HepG2 (cell line): Measurements from ENCODE around the gene C11orf91. TPM values are rescaled to one million over a fixed set of nuclear protein-coding genes. Genes with fewer than 3 reads are reported as not detected.

Experiments used
- ARID5B ChIP-seq: IDR thresholded peaks from 2 replicates; pipeline ENCODE4 v1.4.0; 2020; ENCODE audit warnings: mild to moderate bottlenecking, missing genetic modification reagents
- ATF2 ChIP-seq: sonication (generic); formaldehyde crosslinking; IDR thresholded peaks from 2 replicates; pipeline ENCODE4 v1.4.0; 2020; ENCODE audit warnings: missing genetic modification reagents
- CERS6 ChIP-seq: sonication (generic); formaldehyde crosslinking; IDR thresholded peaks from 2 replicates; pipeline ENCODE4 v1.5.0; 2020; ENCODE audit warnings: missing genetic modification reagents
- GATAD2A ChIP-seq: IDR thresholded peaks from 2 replicates; pipeline ENCODE4 v1.6.1; 2016
- KDM3A ChIP-seq: IDR thresholded peaks from 2 replicates; pipeline ENCODE4 v1.6.1; 2018; ENCODE audit warnings: low read depth, missing compliant biosample characterization
- KLF11 ChIP-seq: IDR thresholded peaks from 2 replicates; pipeline ENCODE4 v1.6.1; 2016; ENCODE audit warnings: missing compliant biosample characterization
- MED8 ChIP-seq: sonication (generic); formaldehyde crosslinking; IDR thresholded peaks from 2 replicates; pipeline ENCODE4 v1.8.1; 2023; ENCODE audit warnings: mild to moderate bottlenecking, missing genetic modification reagents; ENCODE audit not compliant: insufficient replicate concordance
- NAIF1 ChIP-seq: sonication (generic); formaldehyde crosslinking; IDR thresholded peaks from 2 replicates; pipeline ENCODE4 v1.5.0; 2020; ENCODE audit warnings: mild to moderate bottlenecking, missing genetic modification reagents, borderline replicate concordance
- RBAK ChIP-seq: sonication (generic); formaldehyde crosslinking; IDR thresholded peaks from 2 replicates; pipeline ENCODE4 v1.5.1; 2020; ENCODE audit warnings: mild to moderate bottlenecking, missing genetic modification reagents
- RFXAP ChIP-seq: sonication (generic); formaldehyde crosslinking; IDR thresholded peaks from 2 replicates; pipeline ENCODE4 v1.4.0; 2020; ENCODE audit warnings: missing genetic modification reagents, borderline replicate concordance
- SCMH1 ChIP-seq: sonication (generic); formaldehyde crosslinking; IDR thresholded peaks from 2 replicates; pipeline ENCODE4 v1.9.0; 2021; ENCODE audit warnings: missing genetic modification reagents, mild to moderate bottlenecking, borderline replicate concordance
- SP5 ChIP-seq: IDR thresholded peaks from 2 replicates; pipeline ENCODE4 v1.6.1; 2016; ENCODE audit warnings: low read depth, borderline replicate concordance
- TEAD3 ChIP-seq: optimal IDR thresholded peaks from 2 replicates; pipeline ENCODE3; 2016; ENCODE audit warnings: borderline replicate concordance
- TRIM22 ChIP-seq: fragments of 450-650 bp; IDR thresholded peaks from 2 replicates; pipeline ENCODE4 v1.6.1; 2017
- ZFP62 ChIP-seq: sonication (generic); formaldehyde crosslinking; IDR thresholded peaks from 2 replicates; pipeline ENCODE4 v1.4.0; 2020; ENCODE audit warnings: missing genetic modification reagents
- ZNF20 ChIP-seq: sonication (generic); formaldehyde crosslinking; IDR thresholded peaks from 2 replicates; pipeline ENCODE4 v1.4.0; 2020; ENCODE audit warnings: mild to moderate bottlenecking, moderate library complexity, missing genetic modification reagents
- ZNF414 ChIP-seq: sonication (generic); formaldehyde crosslinking; IDR thresholded peaks from 2 replicates; pipeline ENCODE4 v1.5.0; 2020; ENCODE audit warnings: missing genetic modification reagents
- ZNF496 ChIP-seq: sonication (generic); formaldehyde crosslinking; IDR thresholded peaks from 2 replicates; pipeline ENCODE4 v1.8.1; 2023; ENCODE audit warnings: mild to moderate bottlenecking, moderate library complexity, missing genetic modification reagents; ENCODE audit not compliant: insufficient replicate concordance
- ZNF766 ChIP-seq: sonication (generic); formaldehyde crosslinking; IDR thresholded peaks from 2 replicates; pipeline ENCODE4 v1.5.0; 2020; ENCODE audit warnings: missing genetic modification reagents, borderline replicate concordance
- ZNF850 ChIP-seq: sonication (generic); formaldehyde crosslinking; conservative IDR thresholded peaks from 2 replicates; pipeline ENCODE4 v1.9.0; 2021; ENCODE audit warnings: mild to moderate bottlenecking, missing genetic modification reagents
- ZSCAN31 ChIP-seq: sonication (generic); formaldehyde crosslinking; IDR thresholded peaks from 2 replicates; pipeline ENCODE4 v1.5.0; 2020; ENCODE audit warnings: low read depth, mild to moderate bottlenecking, missing genetic modification reagents
- polyA plus RNA-seq, 8 experiments: library from polyadenylated mRNA; depleted of rRNA in 3 of 8; stranded (reverse) in 7 of 8; unstranded in 1 of 8; fragments of >200 nt; fragmentation: Illumina TruSeq in 4 of 8; extraction: Trizol in 4 of 8; gene quantifications; 2 replicates each; pipeline versions ENCODE4 v1.2.1 to v1.2.3, GENCODE V29; 2011 to 2016; ENCODE audit warnings: low read depth in 4 of 8, missing spikeins in 1 of 8, mixed read lengths in 1 of 8; ENCODE audit not compliant: insufficient read depth in 1 of 8
- total RNA-seq, 5 experiments: library from RNA; depleted of rRNA; stranded (reverse); fragments of >200 nt; fragmentation: Illumina TruSeq; extraction: Trizol; gene quantifications; 2 replicates each; pipeline ENCODE4 v1.2.3, GENCODE V29; 2016; ENCODE audit warnings: low read depth in 1 of 5

Gene C11orf91
- total and polyA plus RNA-seq, 2 of the 13 experiments (the other 11 are each of a cell fraction or from before 2014, with no cell fraction given) = 0.35 TPM; not detected in 1

- TF ChIP-seq ZNF414 (CRISPR knock-in tag) (no peak), RFXAP (CRISPR knock-in tag) (no peak), KLF11 (CRISPR knock-in tag) (no peak), CERS6 (CRISPR knock-in tag) (no peak), ZNF496 (CRISPR knock-in tag) (no peak), RBAK (CRISPR knock-in tag) (no peak), ZNF20 (CRISPR knock-in tag) (no peak), ZFP62 (CRISPR knock-in tag) (no peak), TRIM22 (no peak), TEAD3 (CRISPR knock-in tag) (peak; percentile 24), ZNF850 (CRISPR knock-in tag) (no peak), GATAD2A (CRISPR knock-in tag) (peak; percentile 70), MED8 (CRISPR knock-in tag) (no peak), ZNF766 (CRISPR knock-in tag) (no peak), ATF2 (CRISPR knock-in tag) (no peak), SP5 (no peak), SCMH1 (CRISPR knock-in tag) (no peak), ARID5B (CRISPR knock-in tag) (0 out of 2 replicates have a peak, but pooled peaks have one; percentile 38), ZSCAN31 (CRISPR knock-in tag) (no peak), NAIF1 (CRISPR knock-in tag) (no peak), KDM3A (no peak)
Measured at GRCh38 chr11:33695051-33695566, 5.5 kb downstream of the C11orf91 start (continued).
